ENCODE data around the gene RIT2.

RIT2 gene

DNA sequence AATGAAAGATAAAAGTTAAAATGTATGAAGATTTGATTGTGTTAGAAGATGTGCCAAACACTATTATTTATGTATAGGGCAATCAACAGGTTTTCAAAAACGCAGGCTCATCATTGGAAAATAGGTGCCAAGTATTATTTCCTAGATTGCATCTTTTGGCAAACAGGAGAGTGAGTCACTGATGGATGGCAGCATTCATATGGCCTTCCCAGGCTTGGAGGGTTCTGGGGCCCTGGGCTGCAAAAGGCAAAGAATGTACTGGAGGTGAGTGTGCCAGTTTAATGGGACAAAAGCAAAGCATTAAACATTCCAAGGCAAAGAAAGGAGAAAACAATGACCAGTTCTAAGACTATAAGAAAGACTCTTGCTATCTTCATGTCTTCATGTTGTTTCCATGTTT lies 379.4 kb downstream of the RIT2 start:
- DNase-seq (no peak), ATAC-seq (replicated peaks) (no peak)
- no peaks in the 10 kb centered on the region for H3K4me1 Mint-ChIP-seq (ENCODE audit: low read depth in 2 of 2)
- no peak overlapping the region for H3K4me3 Mint-ChIP-seq
- H3K27ac Mint-ChIP-seq: no peak overlapping the region
- no peaks in the 10 kb centered on the region for H3K36me3 Mint-ChIP-seq (ENCODE audit: insufficient read depth)
- peaks cover 9 to 21% of the 10 kb centered on the region in 2 donors for H3K9me3 Mint-ChIP-seq
- no peaks in the 10 kb centered on the region for H3K27me3 Mint-ChIP-seq

GRCh38 chr18:42734520-42734919 lies 381.0 kb downstream of the RIT2 start:
- no peak for ATAC-seq (replicated peaks)
- no peak overlapping the region for H3K27ac Mint-ChIP-seq
- H3K4me3 Mint-ChIP-seq: no peak overlapping the region
- DNase-seq: no peak
- no peaks in the 10 kb centered on the region for H3K27me3 Mint-ChIP-seq
- no peaks in the 10 kb centered on the region for H3K4me1 Mint-ChIP-seq (ENCODE audit: low read depth in 2 of 2)
- H3K36me3 Mint-ChIP-seq (ENCODE audit: insufficient read depth): no peaks in the 10 kb centered on the region
- H3K9me3 Mint-ChIP-seq: peaks cover 12 to 30% of the 10 kb centered on the region in 2 donors

DNA sequence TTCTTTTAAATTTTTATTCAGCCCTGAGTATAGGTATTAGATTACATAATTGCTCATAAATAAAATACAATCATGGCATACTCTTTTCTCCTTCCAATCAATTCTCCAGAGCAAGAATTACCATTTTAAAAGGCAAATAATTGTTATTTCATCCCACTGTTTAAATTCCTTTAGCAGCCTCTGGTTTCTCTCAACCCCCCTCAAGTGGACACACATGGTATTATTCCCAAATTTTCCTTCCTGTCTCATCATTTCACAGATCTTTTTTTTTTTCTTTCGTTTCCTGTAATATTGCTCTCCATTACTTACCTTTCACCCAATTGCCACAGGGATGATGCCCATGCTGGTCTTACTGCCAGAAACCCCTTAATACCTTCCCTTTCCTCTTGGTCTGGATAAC lies 385.2 kb downstream of the RIT2 start:
- DNase-seq: no peak

DNA sequence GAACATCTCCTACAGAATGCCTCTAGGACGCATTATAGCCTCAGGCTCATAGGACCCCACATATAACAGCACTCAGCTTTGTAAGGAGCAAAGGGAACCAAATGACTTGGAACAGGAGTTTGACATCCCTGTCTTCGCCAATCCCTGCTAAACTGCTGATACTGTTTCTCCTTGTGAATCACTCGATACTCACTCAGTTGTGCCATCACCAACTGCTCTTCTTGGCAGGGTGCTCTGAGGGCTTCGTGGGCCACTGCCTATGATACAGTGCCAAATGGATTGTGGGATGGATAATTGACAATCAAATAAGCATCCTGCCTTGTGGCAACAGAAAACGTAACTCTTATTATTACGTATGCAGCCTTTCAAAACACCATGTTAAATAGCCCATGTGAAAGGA lies 396.3 kb downstream of the RIT2 start:
- no peak for ATAC-seq (replicated peaks)
- Mint-ChIP-seq H3K36me3 (ENCODE audit: insufficient read depth) (no peaks in the 10 kb centered on the region), H3K4me3 (no peak overlapping the region), H3K27ac (no peak overlapping the region), H3K27me3 (no peaks in the 10 kb centered on the region), H3K4me1 (ENCODE audit: low read depth in 2 of 2) (no peaks in the 10 kb centered on the region), H3K9me3 (peaks cover 0 to 3% of the 10 kb centered on the region in 2 donors)
- no peak for DNase-seq

More for the DNA sequence above, 385.2 kb downstream of the RIT2 start:
- H3K27me3 Mint-ChIP-seq: no peaks in the 10 kb centered on the region
- no peak overlapping the region for H3K4me3 Mint-ChIP-seq
- peaks cover 7 to 8% of the 10 kb centered on the region in 2 donors for H3K9me3 Mint-ChIP-seq
- no peaks in the 10 kb centered on the region for H3K36me3 Mint-ChIP-seq (ENCODE audit: insufficient read depth)
- H3K4me1 Mint-ChIP-seq (ENCODE audit: low read depth in 2 of 2): no peaks in the 10 kb centered on the region
- H3K27ac Mint-ChIP-seq: no peak overlapping the region
- no peak for ATAC-seq (replicated peaks)

GRCh38 chr18:42712065-42712464 lies 403.4 kb downstream of the RIT2 start:
- DNase-seq: no peak
- Mint-ChIP-seq H3K27me3 (no peaks in the 10 kb centered on the region), H3K9me3 (peaks cover 0 to 6% of the 10 kb centered on the region in 2 donors), H3K36me3 (ENCODE audit: insufficient read depth) (no peaks in the 10 kb centered on the region), H3K4me3 (no peak overlapping the region), H3K4me1 (ENCODE audit: low read depth in 2 of 2) (no peaks in the 10 kb centered on the region), H3K27ac (no peak overlapping the region)
- no peak for ATAC-seq (replicated peaks)

DNA sequence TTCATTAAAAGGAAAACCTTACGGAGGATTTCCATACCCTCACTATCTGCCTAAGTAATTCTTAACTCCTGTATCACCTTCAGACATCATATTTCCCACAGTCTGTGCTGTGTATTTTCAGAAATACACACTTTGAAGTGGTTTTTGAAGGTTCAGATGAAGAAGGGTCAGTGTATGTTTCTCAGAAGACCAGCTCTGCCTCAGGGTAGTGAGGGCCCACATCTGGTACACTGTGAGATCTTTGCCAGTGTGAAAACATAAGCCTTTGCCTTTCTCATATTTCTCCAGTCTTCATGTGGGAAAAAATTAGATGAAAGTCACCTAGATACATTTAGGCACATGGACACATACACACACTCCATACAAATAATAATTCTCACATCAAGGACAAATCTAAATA lies 408.4 kb downstream of the RIT2 start:
- Mint-ChIP-seq H3K4me3 (no peak overlapping the region), H3K27ac (no peak overlapping the region), H3K4me1 (ENCODE audit: low read depth in 2 of 2) (no peaks in the 10 kb centered on the region), H3K27me3 (no peaks in the 10 kb centered on the region), H3K9me3 (peaks cover 7 to 8% of the 10 kb centered on the region in 2 donors), H3K36me3 (ENCODE audit: insufficient read depth) (no peaks in the 10 kb centered on the region)
- DNase-seq (no peak), ATAC-seq (replicated peaks) (no peak)

- no peak overlapping the region for H3K27ac Mint-ChIP-seq
- no peaks in the 10 kb centered on the region for H3K4me1 Mint-ChIP-seq (ENCODE audit: low read depth in 2 of 2)
- no peaks in the 10 kb centered on the region for H3K36me3 Mint-ChIP-seq (ENCODE audit: insufficient read depth)
- peaks cover 7 to 8% of the 10 kb centered on the region in 2 donors for H3K9me3 Mint-ChIP-seq
- no peak overlapping the region for H3K4me3 Mint-ChIP-seq
- ATAC-seq (replicated peaks) (no peak), DNase-seq (no peak)
- H3K27me3 Mint-ChIP-seq: no peaks in the 10 kb centered on the region
These were observed 408.9 kb downstream of the RIT2 start for GRCh38 chr18:42706618-42707017.

DNA sequence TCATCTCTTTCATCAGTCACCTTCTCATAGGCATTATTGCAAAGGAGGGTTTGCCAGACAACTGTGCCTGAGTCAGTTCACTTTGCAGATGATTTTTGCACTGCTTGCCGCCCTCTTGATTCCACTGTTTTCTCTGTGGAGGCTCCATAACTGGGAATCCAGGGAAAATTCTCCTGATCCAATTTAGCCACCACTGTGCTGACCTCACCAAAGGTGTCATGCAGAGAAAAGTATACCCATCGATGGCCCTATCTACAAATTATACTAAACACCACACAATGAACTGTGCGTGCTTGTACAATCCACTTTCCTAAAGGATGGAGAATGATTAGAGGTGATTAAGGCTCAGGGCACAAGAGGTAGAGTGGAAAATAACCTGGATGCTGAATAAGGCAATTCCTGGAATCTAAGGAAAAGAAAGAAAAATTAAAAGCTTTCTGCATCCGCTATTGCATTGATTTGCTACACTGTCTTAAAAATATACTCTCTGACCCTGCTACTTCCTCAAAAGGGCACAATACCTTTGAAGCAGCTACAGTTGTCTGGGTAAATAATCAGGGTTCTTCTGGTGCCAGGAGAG lies 409.4 kb downstream of the RIT2 start:
- H3K27ac Mint-ChIP-seq: no peak overlapping the region
- no peak overlapping the region for H3K4me3 Mint-ChIP-seq

More for the DNA sequence above, 409.4 kb downstream of the RIT2 start:
- Mint-ChIP-seq H3K4me1 (ENCODE audit: low read depth in 2 of 2) (no peaks in the 10 kb centered on the region), H3K27me3 (no peaks in the 10 kb centered on the region), H3K9me3 (peaks cover 7 to 8% of the 10 kb centered on the region in 2 donors), H3K36me3 (ENCODE audit: insufficient read depth) (no peaks in the 10 kb centered on the region)
- ATAC-seq (replicated peaks) (no peak), DNase-seq (no peak)

Data from effector memory CD8-positive, alpha-beta T cell (primary cell).